ENCODE data around the gene ZDHHC19. TPM values are rescaled to one million over a fixed set of nuclear protein-coding genes. Genes with fewer than 3 reads are reported as not detected.
"Not testable (repeated sequence)": the region's sequence is repeated elsewhere in the genome, so short reads cannot be mapped to it uniquely, and the experiment has no call there.

Gene ZDHHC19
- total RNA-seq, result not detected

GRCh38 chr3:196210673-196211556, at the start of gene ZDHHC19:
TSS of gene ZDHHC19 (minus strand) at chr3:196211400. CDS start at chr3:196211315, 85 bp downstream.
- Mint-ChIP-seq H3K36me3 (no peaks in the 10 kb centered on the region), H3K27ac (peak within 1 kb of the TSS in 1 of 2 donors; percentile 25), H3K9me3 (peaks cover 0 to 4% of the 10 kb centered on the region in 2 donors)
- DNase-seq (ENCODE audit: low spot score in 2 of 2) (no peak), ATAC-seq (no peak)

DNA sequence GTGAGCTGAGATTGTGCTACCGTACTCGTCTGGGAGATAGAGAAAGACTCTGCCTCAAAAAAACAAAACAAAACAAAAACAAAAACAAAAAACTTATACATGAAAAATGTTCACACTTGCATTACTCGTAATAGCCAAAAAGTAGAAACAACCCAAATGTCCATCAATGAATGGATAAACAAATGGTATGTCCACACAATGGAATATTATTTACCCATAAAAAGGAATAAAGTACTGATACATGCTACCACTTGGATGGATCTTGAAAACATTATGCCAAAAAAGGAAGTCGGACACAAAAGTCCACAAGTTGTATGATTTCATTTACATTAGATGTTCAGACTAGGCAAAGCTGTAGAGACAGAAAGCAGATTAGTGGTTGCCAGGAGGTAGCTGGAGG, 49.6 kb upstream of the ZDHHC19 start:
- no peak for DNase-seq (ENCODE audit: low spot score in 2 of 2)
- no peaks in the 10 kb centered on the region for H3K36me3 Mint-ChIP-seq
- H3K9me3 Mint-ChIP-seq, result no peaks in the 10 kb centered on the region
- ATAC-seq, result no peak
- no peak overlapping the region for H3K27ac Mint-ChIP-seq

DNA sequence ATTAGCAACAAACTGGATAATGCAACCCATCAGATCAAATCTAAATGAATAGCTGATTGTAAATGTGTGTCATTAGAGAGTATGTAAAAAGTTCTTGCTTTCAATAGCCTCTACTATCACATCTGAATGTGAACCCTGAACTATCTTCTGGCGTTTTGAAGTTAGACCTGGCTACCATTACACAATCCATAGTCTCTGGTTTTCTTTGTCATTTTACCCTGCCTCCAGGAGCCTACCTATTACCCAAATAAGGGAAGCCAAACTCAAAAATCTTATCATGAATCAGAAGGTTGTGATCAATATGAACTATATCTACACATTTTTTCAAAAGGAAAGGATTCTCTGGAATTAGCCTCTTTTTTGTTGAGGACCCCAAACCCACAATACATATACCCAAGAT, 44.6 kb upstream of the ZDHHC19 start:
- ATAC-seq, result no peak
- Mint-ChIP-seq H3K9me3 (no peaks in the 10 kb centered on the region), H3K36me3 (no peaks in the 10 kb centered on the region), H3K27ac (no peak overlapping the region)
- DNase-seq (ENCODE audit: low spot score in 2 of 2), result no peak

DNA sequence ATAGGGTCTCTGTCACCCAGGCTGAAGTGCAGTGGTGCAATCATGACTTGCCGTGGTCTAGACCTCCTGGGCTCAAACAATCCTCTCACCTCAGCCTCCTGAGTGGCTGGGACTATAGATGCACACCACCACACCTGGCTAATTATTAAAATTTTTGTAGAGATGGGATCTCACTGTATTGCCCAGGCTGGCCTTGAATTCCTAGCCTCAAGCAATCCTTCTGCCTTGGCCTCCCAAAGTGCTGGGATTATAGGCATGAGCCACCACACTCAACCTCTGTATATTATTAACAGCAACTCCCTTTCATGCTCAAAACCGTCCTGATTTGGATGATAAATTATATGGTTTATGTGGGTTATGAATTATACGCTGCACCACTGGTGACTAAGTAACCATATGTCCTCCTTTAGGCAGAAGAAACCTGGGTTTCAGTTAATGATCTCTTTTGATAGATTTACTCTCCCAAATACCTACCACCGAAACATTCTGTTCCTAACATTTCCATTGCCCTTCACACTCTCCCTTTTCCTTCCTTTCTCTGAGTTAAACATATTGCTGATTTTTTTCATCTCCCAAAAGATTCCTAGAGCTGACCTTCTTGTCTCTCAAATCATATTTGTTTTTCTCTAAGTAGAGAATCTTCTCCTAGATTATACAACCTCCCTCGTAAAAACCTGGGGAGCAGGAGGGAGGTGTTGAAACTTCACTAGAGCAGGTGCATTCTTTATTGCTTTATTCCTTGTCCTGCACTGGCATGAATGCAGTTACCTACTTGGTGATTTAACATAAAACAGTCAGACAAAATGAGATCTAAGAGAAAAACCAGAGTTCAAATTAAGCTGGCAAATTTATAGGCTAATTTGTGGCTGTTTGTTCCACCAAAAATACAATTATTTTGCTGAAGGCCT, 43.4 kb upstream of the ZDHHC19 start:
- H3K27ac Mint-ChIP-seq, result no peak overlapping the region

DNA sequence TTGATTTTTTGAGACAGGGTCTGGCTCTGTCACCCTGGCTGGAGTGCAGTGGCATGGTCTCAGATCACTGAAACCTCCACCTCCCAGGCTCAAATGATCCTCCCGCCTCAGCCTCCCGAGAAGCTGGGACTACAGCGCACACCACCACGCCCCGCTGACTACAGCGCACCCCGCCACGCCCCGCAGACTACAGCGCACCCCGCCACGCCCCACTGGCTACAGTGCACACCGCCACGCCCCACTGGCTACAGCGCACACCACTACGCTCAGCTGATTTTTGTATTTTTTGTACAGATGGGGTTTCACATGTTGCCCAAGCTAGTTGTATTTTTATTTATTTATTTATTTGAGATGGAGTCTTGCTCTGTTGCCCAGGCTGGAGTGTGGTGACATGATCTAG, 40.7 kb upstream of the ZDHHC19 start:
- ATAC-seq (no peak), DNase-seq (ENCODE audit: low spot score in 2 of 2) (no peak)
- Mint-ChIP-seq H3K9me3 (no peaks in the 10 kb centered on the region), H3K36me3 (no peaks in the 10 kb centered on the region), H3K27ac (no peak overlapping the region)

More for the DNA sequence above, 43.4 kb upstream of the ZDHHC19 start:
- Mint-ChIP-seq H3K9me3 (no peaks in the 10 kb centered on the region), H3K36me3 (no peaks in the 10 kb centered on the region)
- peak in 1 of 2 donors; percentile 28 for ATAC-seq
- DNase-seq (ENCODE audit: low spot score in 2 of 2), result no peak

- no peak for DNase-seq (ENCODE audit: low spot score in 2 of 2)
- Mint-ChIP-seq H3K27ac (peak overlapping the region in 1 of 2 donors; percentile 52), H3K36me3 (peaks cover 0 to 6% of the 10 kb centered on the region in 2 donors)
Measured at GRCh38 chr3:196246612-196247308, 35.6 kb upstream of the ZDHHC19 start.

GRCh38 chr3:196244166-196244565, 33.0 kb upstream of the ZDHHC19 start:
- not testable (repeated sequence) for H3K36me3 Mint-ChIP-seq; H3K9me3 Mint-ChIP-seq; DNase-seq (ENCODE audit: low spot score in 2 of 2); ATAC-seq; H3K27ac Mint-ChIP-seq

More at GRCh38 chr3:196246612-196247308, 35.6 kb upstream of the ZDHHC19 start:
- peak; percentile 52 to 76 for ATAC-seq
- no peaks in the 10 kb centered on the region for H3K9me3 Mint-ChIP-seq

DNA sequence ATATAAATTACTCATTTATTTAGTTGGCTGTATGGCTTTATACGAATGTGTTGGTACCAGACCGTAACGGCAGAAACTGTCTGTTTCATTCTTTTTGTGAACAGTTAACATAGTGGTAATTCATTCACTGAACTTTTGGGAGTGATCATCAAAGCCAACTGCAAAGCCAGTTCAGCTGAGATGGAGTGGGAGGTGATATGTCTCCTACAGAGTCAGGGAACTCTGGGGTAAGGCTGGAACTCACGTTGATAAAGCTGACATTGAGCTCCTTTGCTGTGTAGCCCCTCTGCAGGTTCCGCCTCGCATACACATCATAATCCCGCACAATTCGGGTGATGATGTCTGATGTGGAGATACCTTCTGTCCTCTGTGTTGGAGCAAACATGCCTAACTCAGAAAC, 30.5 kb upstream of the ZDHHC19 start:
- no peak for ATAC-seq
- H3K36me3 Mint-ChIP-seq, result peaks cover 5 to 6% of the 10 kb centered on the region in 2 donors
- no peaks in the 10 kb centered on the region for H3K9me3 Mint-ChIP-seq
- no peak overlapping the region for H3K27ac Mint-ChIP-seq
- no peak for DNase-seq (ENCODE audit: low spot score in 2 of 2)

DNA sequence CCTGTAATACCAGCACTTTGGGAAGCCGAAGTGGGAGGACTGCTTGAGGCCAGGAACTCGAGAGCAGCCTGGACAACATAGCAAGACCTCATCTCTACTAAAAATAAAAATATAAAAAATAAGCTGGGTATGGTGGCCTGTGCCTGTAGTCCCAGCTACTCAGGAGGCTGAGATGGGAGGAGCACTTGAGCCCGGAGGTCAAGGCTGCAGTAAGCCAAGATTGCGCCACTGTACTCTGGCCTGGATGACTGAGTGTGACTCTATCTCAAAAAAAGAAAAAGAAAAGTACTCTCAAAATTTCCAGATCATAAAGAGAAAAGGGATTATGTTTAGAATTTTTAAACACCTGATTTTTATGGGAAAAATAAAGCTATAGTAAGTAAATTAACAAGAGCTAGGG, 29.2 kb upstream of the ZDHHC19 start:
- no peak for ATAC-seq
- Mint-ChIP-seq H3K27ac (peak overlapping the region in 1 of 2 donors; percentile 30), H3K36me3 (peaks cover 0 to 5% of the 10 kb centered on the region in 2 donors), H3K9me3 (no peaks in the 10 kb centered on the region)
- no peak for DNase-seq (ENCODE audit: low spot score in 2 of 2)

GRCh38 chr3:196238612-196239560, 27.7 kb upstream of the ZDHHC19 start:
- DNase-seq (ENCODE audit: low spot score in 2 of 2) (no peak), ATAC-seq (no peak)
- H3K36me3 Mint-ChIP-seq, result peaks cover 0 to 5% of the 10 kb centered on the region in 2 donors
- H3K27ac Mint-ChIP-seq, result no peak overlapping the region
- H3K9me3 Mint-ChIP-seq, result no peaks in the 10 kb centered on the region

GRCh38 chr3:196237203-196237602, 26.0 kb upstream of the ZDHHC19 start:
- H3K9me3 Mint-ChIP-seq, result no peaks in the 10 kb centered on the region
- DNase-seq (ENCODE audit: low spot score in 2 of 2) (no peak), ATAC-seq (no peak)
- H3K27ac Mint-ChIP-seq, result no peak overlapping the region
- H3K36me3 Mint-ChIP-seq, result peaks cover 0 to 5% of the 10 kb centered on the region in 2 donors

- H3K27ac Mint-ChIP-seq, result peak overlapping the region in 1 of 2 donors; percentile 18
Measured at GRCh38 chr3:196236223-196236622, 25.0 kb upstream of the ZDHHC19 start.

DNA sequence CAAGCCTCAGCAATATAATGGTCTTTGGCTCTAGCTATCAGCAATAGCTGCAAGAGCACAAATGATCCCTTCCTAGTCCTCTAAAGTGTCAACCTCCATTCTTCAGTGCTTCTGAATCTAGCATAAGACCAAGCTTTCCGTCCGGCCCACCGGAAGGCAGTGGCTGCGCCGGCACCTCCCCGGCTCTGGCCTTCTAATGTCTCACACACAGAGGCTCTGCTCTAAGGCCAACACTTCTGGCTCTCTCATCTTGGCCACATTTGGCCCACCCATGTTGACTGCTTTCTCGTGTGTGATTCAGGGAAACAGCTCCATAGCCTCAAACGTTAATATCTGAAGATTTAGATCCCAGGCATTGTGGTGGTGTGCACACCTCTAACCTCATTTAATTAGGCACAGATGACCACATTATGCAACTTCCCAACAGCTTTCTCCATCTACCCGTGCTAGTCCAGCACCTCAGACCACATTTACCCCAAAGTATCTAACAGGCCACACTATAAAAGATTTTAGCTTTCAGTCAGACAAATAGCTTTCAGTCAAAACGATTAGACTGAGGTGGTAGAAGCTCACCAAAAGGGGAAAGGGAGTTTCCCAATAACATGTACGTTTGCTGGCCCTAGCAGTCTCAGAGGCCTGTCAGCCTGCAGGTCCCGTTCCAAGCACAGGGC, 24.4 kb upstream of the ZDHHC19 start:
- DNase-seq (ENCODE audit: low spot score in 2 of 2) (no peak), ATAC-seq (no peak)
- H3K27ac Mint-ChIP-seq, result peak overlapping the region in 1 of 2 donors; percentile 31
- no peaks in the 10 kb centered on the region for H3K36me3 Mint-ChIP-seq
- H3K9me3 Mint-ChIP-seq, result no peaks in the 10 kb centered on the region

More at GRCh38 chr3:196236223-196236622, 25.0 kb upstream of the ZDHHC19 start:
- DNase-seq (ENCODE audit: low spot score in 2 of 2) (no peak), ATAC-seq (no peak)
- Mint-ChIP-seq H3K9me3 (no peaks in the 10 kb centered on the region), H3K36me3 (peaks cover 0 to under 1% of the 10 kb centered on the region in 2 donors)

DNA sequence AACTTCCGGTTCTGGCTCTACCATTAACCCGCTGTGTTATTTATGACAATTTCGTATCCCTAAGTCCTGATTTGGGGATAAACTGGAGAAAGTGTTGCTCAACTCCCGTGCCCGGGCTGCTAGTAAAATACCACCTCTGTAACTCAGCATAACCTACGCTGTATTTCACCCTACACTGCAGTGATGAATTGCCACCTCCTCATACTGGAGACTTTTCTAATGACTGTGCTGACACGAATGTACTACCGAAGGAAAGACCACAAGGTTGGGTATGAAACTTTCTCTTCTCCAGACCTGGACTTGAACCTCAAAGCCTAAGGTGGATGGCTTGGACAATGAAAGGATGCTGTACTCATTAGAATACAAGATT, 21.7 kb upstream of the ZDHHC19 start:
- H3K9me3 Mint-ChIP-seq, result no peaks in the 10 kb centered on the region
- DNase-seq (ENCODE audit: low spot score in 2 of 2) (no peak), ATAC-seq (peak; percentile 65 to 79)
- no peaks in the 10 kb centered on the region for H3K36me3 Mint-ChIP-seq
- peak overlapping the region in 1 of 2 donors; percentile 67 for H3K27ac Mint-ChIP-seq
